HG03558 (cell line): ENCODE measurements around the gene GABARAPL2.
"Not testable (repeated sequence)": the region's sequence is repeated elsewhere in the genome, so short reads cannot be mapped to it uniquely, and the experiment has no call there.

Experiments
- ATAC-seq: cut with Tn5 transposase; IDR thresholded peaks from one replicate; pipeline ENCODE4 v1.9.1; 2021; ENCODE audit warnings: moderate number of reproducible peaks; ENCODE audit not compliant: unreplicated experiment; ENCODE audit errors: extremely low read depth

The GABARAPL2 gene

DNA sequence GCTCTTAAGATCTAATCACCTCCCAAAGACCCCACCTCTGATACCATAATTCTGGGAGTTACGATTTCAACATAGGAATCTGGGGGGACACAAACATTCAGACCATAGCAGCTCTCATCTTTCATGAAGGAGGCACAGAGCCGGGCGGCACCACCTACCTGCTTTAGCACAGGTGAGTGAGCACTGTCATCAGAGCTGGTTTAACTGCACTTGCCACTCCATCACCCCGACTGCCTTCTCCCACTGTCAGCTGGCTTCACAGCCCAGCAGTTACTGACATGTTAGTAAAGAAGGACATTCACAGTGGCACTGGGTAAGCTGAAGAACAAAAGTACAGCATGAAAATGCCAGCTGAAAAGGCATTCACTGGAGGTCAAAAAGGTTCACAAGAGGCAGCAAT lies 22.5 kb downstream of the GABARAPL2 start:
- no peak for ATAC-seq

DNA sequence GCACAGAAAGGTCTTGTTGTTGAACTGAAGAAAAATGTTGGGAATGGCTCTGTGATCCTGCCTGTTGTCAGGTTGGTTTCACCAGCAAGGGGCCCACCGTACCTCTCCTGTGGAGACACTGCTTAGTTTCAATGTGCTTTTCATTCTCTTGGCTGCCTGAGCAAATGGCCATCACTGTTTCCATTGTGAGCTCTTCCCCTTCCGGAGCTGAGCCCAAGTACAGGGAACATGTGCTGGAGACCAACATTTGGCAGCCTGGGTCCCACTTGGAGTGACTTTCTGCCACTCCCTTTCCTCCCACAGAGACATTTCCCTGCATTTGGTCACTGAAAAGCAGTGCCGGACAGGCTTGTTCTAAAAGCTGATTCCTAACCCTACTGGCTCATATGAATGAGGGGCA lies 23.1 kb downstream of the GABARAPL2 start:
- ATAC-seq = no peak

DNA sequence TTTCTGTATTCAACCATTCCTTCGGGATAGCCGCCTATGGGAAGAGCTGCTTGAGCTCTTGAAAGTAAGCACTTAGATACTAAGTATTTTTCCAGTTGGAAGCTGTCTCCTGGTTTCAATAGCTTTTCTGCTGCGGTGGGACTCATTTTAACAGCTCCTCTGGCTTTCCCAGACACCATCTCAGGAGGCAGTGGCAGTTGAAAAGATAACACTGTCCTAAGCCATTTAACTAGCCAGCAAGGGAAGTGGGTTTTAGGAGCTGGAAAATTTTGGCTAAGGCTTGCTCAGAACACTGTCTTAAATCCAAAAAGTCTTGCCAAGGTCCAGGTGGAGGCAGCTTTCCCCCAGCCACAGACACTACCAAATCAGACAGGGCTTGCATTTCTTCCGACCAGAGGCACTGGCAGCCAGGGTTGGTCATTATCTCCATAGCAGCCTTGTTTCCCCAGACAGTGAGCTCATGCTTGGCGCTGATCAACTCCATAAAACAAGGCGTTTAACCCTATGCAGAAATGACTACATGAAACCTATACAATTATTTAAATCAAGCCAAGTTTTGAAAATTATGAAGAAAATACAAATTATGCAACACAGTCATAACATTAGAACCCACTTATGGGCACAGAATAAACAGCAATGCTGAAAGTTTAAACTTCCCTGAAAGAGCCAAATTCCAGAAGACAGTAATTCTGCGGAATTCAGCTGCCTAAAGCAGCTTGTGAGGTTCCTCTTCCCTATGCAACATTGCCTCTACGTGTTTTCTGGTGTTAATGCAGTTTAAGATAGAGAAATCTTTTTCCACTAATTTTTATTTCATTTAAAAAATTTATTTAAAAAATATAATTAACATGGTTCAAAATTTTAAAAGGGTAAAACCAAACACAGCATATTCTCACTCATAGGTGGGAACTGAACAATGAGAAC lies 25.0 kb downstream of the GABARAPL2 start:
- ATAC-seq = no peak

DNA sequence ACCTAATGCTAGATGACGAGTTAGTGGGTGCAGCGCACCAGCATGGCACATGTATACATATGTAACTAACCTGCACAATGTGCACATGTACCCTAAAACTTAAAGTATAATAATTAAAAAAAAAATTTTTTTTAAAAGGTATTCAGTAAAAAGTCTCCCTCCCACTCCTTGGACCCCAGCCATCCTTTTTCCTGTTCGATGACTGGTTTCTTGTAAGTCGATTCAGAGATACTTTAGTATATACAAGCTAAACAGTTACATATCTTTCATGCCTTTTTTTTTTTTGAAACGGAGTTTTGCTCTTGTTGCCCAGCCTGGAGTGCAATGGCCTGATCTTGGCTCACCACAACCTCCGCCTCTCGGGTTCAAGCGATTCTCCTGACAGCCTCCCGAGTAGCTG lies 25.7 kb downstream of the GABARAPL2 start:
- ATAC-seq = not testable (repeated sequence)

DNA sequence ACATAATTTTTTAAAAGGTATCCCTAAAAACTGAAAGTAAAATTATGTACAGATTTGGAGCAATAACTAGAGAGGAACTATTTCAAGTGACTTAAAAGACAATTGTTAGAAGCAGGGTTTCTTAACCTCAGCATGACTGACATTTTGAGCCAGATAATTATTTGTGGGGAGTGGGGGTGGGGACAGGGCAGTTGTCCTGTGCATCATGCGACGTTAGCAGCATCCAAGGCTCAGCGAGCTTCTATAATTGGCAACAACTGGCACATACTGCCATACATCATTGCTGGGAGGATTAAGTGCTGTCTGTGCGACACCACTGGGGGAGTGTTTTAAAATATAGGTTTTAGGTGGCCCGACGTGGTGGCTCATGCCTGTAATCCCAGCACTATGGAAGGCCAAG lies 27.1 kb downstream of the GABARAPL2 start:
- ATAC-seq = no peak

DNA sequence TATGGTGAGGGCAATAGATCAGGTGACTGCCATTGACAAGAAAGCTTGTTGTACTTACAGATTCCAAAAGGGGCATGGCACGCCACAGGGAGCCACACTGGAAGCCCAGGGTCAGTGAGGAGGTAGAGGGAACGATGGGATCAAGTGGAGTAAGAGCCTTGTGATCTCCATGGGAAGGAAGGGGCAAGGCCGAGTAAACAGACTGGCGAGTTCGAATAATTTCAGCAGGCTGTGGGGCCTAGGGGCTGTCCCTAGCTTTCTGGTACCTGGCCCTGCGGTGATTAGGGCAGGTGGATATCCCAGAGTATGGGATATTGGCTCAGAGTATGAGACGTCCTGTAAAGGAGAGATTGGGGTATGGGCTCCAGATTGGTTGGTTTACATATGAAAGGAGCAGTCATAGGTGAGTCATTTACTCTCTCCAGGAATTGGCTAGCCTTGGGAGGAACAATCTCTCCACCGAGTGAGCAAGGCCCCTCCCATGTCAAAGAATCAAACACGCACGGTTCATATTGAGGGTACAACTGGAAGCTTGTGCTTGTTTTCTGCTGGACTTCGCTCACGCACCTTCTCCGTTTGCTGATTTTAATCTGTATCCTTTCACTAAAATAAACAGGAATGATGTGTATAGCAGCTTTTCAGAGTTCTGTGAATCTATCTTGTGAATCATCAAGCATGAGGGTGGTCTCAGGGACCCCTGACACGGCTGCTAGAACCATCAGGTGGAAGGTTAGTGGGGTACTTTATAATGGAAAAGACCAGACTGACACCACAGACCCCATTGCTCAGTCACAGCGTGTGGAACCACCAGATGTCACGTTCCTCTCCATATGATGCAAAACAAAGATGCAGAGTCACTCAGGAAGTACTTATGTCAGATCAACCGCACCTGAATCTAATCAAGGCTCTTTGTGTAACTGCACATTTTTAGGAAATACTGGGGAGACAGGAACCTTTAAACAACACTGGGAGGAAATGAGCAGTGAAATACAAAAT lies 27.9 kb downstream of the GABARAPL2 start:
- no peak for ATAC-seq

DNA sequence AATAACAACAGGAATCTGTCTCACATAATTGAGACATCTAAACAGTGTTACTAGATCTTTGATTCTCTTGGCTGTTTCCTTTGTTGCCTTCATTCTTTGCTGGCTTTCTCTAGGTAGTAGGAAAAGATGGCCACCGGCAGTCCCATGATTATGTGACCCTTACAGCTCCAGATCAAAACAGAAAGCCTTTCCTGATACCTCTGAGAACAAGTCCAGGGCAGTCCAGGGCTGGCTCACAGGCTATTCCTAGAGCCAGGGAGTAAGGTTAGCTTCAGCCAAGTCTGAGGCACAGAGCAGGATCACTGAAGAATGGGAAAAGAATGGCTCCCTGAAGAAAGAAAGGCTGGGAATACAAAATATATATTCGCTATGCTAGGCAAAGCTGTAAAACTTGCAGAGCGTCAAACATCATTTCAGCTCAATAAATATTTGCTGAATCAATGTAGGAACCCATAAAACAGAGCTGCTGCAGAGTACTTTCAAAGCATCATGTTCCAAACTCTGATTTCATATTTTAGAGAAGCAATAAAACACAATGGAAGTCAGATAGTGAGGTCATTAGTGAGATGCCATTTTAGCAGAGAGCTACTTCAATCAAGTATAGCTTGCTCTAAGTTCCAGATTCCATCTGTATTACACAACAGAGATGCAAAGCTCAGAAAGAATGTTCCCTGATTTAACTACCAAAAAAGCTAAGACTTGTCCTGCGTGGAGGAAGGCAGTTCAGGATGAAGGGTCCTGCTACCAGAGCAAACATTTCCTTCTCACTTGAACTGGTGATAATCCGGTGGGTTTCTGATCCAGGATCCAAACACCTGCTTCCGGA lies 33.5 kb downstream of the GABARAPL2 start:
- no peak for ATAC-seq

DNA sequence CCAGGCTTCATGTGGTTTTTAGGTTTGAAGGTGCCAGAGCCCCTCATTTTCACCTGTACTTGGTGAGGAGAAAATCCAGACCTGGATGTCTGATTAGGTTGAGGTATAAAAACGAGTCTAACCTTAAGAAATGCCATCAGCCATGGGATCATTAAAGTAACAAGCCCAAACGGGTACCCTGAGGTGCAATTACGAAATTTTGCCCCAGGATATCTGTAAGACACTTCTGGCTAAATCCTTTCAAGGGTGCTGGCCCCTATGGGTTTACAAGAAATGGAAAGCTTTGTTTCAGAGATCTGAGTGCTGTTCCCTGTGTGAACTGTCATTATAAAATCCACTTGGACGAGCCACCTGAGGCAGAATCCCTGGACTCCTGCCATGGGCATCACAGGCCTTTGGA lies 37.1 kb downstream of the GABARAPL2 start:
- no peak for ATAC-seq

DNA sequence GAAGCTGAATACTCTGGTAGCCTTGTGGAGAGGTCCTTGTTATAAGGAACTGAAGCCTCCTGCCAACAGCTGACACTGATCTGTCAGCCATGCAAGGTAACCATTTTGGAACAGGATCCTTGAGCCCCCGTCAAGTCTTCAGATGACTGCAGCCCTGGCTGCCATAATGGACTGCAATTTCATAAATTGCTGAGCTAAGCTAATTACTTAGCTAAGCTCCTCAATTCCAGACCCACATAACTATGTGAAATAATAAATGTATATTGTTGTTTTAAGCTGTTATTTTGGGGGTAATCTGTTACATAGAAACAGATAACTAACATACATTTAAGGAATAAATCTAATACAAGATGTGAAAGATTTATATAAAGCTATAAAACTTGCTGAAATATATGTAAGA lies 40.3 kb downstream of the GABARAPL2 start:
- ATAC-seq = no peak

DNA sequence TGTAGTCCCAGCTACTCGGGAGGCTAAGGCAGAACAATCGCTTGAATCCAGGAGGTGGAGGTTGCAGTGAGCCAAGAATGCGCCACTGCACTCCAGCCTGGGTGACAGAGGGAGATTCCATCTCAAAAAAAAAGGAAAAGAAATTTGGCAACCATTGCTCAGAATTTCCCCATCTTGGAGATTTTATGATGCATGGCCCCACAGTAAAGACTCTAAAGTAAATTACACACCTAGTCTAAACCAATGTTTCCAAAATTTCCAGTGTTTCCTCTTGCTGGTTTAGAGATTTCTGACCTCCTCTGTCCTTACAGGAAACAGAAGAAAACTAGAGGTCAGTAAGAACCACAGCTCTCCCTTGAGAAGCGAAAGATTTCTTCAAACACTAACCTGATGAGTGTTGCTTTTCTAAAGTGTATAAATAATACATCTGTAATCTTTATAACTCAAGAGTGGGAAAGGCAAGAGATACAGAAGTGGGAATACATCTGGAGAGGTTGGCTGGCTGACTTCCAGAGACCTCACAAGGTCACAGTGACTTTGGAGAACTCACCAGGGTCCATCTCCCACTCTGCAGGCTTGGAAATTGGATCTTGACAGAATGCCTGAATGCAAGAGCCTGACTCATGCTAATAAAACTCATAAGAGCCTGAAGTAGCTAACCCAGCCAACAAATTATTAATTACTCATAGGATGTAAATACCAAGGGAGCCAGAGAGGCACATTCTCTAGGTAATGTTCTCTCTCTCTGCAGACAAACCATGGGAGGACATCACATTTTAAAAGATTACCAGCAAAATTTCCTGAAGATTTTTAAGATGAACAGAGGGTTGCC lies 48.1 kb downstream of the GABARAPL2 start:
- ATAC-seq = no peak

DNA sequence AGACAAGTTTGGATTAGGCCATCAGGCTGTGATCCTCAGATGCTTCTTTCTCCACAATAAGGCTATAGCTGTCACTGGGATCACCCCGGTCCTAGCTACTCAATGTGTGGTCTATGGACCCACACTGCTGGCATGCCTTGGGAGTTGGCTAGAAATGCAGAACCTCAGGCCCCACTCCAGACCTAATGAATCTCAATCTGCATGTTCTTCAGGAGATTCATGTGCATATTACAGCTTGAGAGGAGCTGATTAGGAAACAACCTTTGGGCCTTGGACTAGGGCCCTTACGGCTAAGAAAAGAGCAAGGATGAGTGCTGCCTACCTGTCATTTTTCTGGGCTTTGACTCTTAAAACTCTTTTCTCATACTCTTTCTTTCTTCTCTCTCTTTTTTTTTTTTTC lies 49.4 kb downstream of the GABARAPL2 start:
- no peak for ATAC-seq

DNA sequence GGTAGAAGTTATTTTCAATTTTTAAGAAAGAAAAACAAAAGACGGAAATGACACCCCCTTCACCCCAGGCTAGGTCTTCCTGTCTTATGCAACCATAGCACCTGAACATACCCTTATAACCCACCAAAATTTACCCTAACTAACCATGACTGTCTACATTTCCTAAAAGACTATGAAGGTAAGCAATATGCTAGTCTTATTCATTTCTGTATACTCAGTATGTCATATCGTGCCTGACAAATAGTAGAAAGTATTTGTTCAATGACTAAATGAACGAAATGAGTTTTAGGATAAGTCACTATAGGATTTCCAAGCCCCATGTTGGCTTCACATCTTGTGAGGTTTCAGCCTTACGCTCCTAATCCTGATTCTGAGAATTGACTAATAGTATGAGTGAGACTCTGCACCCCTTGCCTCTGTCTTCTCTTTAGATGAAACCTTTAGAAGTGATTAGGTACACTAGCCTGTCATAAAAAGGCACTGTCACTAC lies 50.4 kb downstream of the GABARAPL2 start:
- ATAC-seq = no peak

DNA sequence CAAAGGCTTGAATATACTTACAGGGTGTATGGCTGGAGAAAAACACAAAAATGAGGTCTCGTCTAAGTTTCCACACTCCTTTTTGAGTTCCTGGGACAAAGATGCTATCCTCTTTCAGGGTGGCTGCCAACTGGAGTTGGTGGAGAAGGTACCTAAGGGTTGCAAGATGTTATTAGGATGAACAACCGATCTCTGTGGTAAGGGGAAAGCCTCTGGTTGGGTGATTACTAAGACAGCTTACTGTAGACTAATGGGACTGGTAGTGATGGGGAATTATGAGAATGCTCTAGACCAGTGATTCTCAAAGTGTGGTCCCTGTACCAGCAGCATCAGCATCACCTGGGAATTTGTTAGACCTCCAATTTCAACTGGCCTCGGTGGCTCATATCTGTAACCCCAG lies 50.9 kb downstream of the GABARAPL2 start:
- ATAC-seq = no peak

DNA sequence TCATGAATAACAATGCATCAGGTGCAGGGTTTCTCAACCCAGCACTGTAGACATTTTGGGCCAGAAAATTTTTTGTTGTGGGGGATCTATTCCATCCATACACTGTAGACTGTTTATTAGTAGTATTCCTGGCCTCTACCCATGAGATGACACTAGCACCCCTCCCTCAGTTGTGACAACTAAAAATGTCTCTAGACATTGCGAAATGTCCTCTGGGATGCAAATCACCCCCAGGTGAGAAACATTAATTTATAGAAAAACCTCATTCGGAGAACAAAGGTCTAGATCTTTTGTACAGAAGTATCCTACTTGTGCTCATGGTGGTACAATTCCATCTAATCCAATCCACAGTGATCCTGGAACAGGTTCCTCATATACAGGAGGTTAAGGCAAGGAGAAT lies 52.6 kb downstream of the GABARAPL2 start:
- no peak for ATAC-seq

DNA sequence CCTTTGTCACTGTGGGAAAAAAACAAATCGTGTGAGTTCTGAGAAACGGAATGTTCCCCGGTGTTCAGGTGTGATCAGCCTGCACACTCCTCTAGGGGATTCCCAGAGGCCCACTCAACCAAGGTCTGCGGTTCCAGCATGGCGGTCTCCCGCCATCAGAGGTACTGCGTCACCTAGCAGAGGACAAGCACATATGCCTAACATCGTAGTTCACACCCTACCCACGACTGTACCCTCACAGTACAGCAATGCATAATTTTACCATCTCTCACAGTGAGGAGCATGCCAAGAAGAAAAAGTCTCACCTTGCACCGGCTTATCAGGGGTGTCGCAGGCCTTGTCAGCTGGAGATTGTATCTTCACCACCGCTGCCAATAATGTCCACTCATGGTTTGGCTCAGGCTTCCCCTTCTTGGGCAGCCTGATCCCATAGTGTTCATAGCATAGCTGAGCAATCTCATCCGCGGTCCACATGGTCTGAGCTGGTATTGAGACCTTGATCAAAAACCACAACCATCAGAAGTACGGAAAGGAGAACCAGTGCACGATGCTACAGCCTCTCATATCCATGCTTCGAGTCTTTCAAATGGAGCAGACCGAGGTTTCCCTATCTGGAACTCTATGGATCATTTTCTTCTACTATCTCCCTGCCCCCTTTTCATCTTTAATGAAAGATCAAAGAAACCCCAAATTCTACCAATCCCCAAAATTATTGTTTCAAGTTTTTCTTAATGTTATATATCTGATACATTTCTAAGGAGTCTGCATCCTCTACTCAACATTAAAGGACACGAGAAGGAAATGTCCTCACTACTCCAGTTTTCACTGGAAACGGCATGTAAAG lies 54.4 kb downstream of the GABARAPL2 start:
- ATAC-seq = no peak

DNA sequence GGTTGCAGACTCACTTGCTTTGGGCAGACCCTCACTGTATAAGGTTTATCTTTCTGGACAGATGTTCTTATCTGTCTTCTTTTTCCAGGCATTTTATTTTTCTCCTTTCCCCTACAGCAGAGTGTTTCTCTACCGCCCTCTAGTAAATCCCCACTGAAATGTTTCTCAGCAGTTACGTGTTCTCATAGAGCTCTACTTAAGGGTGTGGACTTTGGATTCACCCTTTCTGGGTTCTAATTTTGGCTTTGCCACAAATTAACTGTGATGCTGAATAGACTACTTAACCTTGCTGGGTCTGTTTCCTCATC lies 54.9 kb downstream of the GABARAPL2 start:
- ATAC-seq = no peak

DNA sequence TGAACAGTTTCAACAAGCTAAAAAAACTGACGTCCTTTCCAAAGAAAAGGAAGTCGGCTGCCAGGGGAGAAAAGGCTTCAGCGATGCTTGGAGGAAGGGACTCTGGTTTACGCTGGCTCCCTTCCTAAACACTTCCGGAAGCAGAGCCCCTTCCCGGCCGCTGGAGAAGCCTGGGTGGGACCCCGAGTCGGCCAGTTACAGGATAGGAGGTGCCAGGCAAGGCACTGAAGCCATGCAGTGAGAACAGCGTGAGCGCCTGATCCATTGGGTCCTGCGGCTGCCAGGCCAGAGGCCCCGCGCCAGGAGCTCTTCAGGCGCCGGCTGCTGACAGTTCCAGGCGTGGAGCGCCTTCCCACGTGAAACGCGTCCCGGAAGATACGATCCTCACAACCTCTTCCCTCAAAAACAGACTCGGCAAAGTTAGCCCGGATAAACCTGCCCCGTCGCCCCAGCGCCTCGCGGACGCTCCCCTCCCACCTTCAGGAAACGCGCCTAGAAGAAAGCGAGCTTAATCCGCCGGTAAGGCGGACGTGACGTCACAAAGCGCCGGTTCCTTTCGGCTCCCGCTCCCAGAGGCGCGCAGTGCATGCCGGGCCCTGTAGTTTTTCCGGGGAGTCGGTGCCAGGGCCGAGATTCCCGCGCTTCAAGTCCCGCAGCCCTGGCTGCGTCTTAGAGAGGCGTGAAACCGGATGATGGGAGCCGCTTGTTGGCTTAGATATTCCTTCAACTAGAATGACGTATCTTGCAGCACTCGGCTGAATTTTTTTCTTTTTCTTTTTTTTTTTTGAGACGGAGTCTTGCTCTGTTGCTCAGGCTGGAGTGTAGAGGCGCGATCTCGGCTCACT lies 56.8 kb downstream of the GABARAPL2 start, which contains the start of gene ADAT1:
Gene ADAT1 (minus strand): TSS at position 521 of the 845 bp plus-strand sequence. CDS start 2,482 bp downstream, outside the sequence.
- ATAC-seq = peak; percentile 91
